Activated T-cell treated with anti-CD3 and anti-CD28 coated beads, Interleukin-2, amount 50 U/mL, for 72 hours (primary cell): Measurements from ENCODE around the gene TAF4. TPM values are rescaled to one million over a fixed set of nuclear protein-coding genes. Genes with fewer than 3 reads are reported as not detected.
"Not testable (repeated sequence)": the region's sequence is repeated elsewhere in the genome, so short reads cannot be mapped to it uniquely, and the experiment has no call there.

Experiments used
- ATAC-seq, 2 donors: fragments of 150-1000 bp; cut with Tn5 transposase; replicated peaks in 1 of 2; 2 replicates each; pipeline ENCODE4 v1.10.0; 2021; ENCODE audit warnings: moderate library complexity in 2 of 2, mild to moderate bottlenecking in 1 of 2
- DNase-seq, 2 donors: peaks; one replicate each; pipeline ENCODE4 v3.0.0; 2021 to 2022; ENCODE audit warnings: mixed read lengths in 1 of 2
- H3K27ac Mint-ChIP-seq: one replicate; pipeline ENCODE4 v1.8.0; 2022; ENCODE audit warnings: mild to moderate bottlenecking, moderate library complexity, mixed read lengths
- H3K27me3 Mint-ChIP-seq: one replicate; pipeline ENCODE4 v1.8.0; 2022; ENCODE audit warnings: low read depth, mixed read lengths
- H3K36me3 Mint-ChIP-seq, 2 donors: one replicate each; pipeline ENCODE4 v1.8.0; 2022; ENCODE audit warnings: mixed read lengths in 2 of 2, mild to moderate bottlenecking in 1 of 2; ENCODE audit not compliant: insufficient read depth in 2 of 2
- H3K4me1 Mint-ChIP-seq: one replicate; pipeline ENCODE4 v1.8.0; 2022; ENCODE audit warnings: low read depth, mixed read lengths
- H3K4me3 Mint-ChIP-seq, 2 donors: one replicate each; pipeline ENCODE4 v1.8.0; 2022; ENCODE audit warnings: mild to moderate bottlenecking in 2 of 2, mixed read lengths in 2 of 2, moderate library complexity in 2 of 2
- H3K9me3 Mint-ChIP-seq, 2 donors: one replicate each; pipeline ENCODE4 v1.8.0; 2022; ENCODE audit warnings: mixed read lengths in 2 of 2
- total RNA-seq, 2 donors: library from RNA; stranded (reverse); gene quantifications; one replicate each; pipeline ENCODE4 v1.2.3, GENCODE V29; 2022

The TAF4 gene
- total RNA-seq, 2 donors from 2014 or later, result 15.7 to 21.5 TPM

DNA sequence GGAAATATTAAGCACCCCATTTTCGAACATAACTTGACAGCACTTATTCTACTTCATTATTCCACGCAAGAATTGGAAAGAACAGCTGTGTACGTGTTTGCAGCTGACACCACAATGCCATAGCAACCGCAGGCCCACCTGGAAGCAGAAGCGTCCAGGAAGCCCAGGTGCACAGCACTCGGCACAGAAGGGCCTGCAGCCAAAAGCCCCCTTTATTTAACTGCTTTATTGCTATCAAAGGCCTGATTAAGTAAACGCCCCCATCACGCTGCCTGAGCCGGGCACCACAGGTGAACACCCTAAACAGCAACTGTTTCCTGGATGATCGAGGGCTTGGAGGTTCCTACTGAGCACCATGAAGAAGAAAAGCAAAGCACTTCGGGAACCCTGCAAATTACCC is 6.3 kb downstream of the TAF4 start:
- ATAC-seq (no peak), DNase-seq (no peak)
- Mint-ChIP-seq H3K27ac (no peak overlapping the region), H3K9me3 (no peaks in the 10 kb centered on the region), H3K27me3 (no peaks in the 10 kb centered on the region), H3K4me1 (peaks cover 74% of the 10 kb centered on the region), H3K4me3 (no peak overlapping the region), H3K36me3 (no peaks in the 10 kb centered on the region)

DNA sequence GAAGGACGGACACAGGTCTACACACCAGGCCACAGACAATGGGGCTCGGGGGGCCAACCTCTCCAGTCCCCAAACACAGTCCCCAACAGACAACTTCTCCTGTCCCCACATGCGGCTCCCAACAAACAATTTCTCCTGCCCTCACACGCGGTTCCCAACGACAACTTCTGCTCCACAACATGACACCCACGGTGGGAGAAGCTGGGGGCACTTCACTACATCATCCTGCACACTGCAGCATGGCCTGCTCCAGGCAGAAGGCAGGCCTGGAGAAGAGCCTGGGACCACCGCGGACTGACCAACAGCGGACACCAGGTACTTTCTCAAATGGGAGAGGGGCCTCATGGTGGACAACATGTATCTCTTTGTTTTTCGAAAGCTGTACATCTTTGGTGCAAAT is 6.7 kb downstream of the TAF4 start:
- Mint-ChIP-seq H3K4me1 (peaks cover 76% of the 10 kb centered on the region), H3K27me3 (no peaks in the 10 kb centered on the region), H3K4me3 (no peak overlapping the region)

DNA sequence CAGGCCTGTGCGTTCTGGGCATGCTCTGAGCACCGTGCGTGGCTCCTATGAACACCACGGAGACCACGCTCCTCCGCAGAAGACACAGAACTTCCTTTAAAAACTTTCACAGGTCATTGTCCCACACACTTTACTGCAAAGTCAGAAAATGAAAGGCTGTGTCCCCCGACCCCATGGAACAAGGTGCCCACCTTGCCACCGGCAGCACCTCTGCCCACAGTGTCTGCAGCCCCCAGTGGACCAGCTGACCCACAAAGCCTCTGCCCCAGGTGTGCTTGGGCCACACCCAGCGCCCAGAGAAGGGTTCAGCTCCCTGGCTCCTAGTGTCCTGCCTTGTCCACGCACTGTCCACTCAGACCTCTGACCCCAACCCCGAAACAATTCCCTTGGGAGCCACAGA is 8.7 kb downstream of the TAF4 start:
- Mint-ChIP-seq H3K4me3 (no peak overlapping the region), H3K27ac (no peak overlapping the region)

More for the DNA sequence above, 6.7 kb downstream of the TAF4 start:
- no peak overlapping the region for H3K27ac Mint-ChIP-seq
- ATAC-seq (no peak), DNase-seq (no peak)
- no peaks in the 10 kb centered on the region for H3K9me3 Mint-ChIP-seq
- no peaks in the 10 kb centered on the region for H3K36me3 Mint-ChIP-seq

DNA sequence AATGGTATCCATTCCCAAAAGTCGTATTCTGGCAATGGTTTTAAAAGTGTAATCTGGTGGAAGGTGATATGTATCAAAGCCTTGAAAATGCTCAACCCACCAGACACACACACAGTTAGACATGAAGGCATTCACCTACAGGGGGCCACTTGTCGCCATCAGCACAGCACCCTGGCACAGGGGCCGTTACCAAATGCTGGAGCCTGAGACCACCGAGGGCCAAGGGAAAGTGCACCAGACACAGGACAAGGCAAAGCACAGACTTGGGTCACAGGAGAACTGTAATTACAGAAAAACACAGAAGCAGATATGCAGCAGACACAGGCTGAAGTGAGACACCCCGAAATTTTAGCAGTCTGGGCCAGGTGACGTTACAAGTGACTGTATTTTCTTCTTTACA is 9.3 kb downstream of the TAF4 start:
- Mint-ChIP-seq H3K9me3 (no peaks in the 10 kb centered on the region), H3K27ac (no peak overlapping the region), H3K36me3 (no peaks in the 10 kb centered on the region), H3K27me3 (no peaks in the 10 kb centered on the region), H3K4me3 (no peak overlapping the region), H3K4me1 (peaks cover 68% of the 10 kb centered on the region)
- DNase-seq (no peak), ATAC-seq (no peak)

More for the DNA sequence above, 8.7 kb downstream of the TAF4 start:
- Mint-ChIP-seq H3K4me1 (peaks cover 70% of the 10 kb centered on the region), H3K9me3 (no peaks in the 10 kb centered on the region), H3K27me3 (no peaks in the 10 kb centered on the region), H3K36me3 (no peaks in the 10 kb centered on the region)
- no peak for ATAC-seq
- DNase-seq, result no peak

DNA sequence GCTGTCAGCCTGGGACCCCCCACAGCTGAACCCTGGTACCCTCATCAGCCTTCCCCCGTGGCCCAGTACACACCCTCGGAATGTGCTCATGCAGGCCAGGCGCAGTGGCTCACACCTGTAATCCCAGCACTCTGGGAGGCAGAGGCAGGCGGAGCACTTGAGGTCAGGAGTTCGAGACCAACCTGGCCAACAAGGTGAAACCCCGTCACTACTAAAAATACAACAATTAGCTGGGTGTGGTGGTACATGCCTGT is 9.9 kb downstream of the TAF4 start:
- not testable (repeated sequence) for ATAC-seq, H3K4me3 Mint-ChIP-seq, H3K27ac Mint-ChIP-seq, H3K9me3 Mint-ChIP-seq, H3K27me3 Mint-ChIP-seq, H3K36me3 Mint-ChIP-seq, DNase-seq
- peaks cover 68% of the 10 kb centered on the region for H3K4me1 Mint-ChIP-seq

DNA sequence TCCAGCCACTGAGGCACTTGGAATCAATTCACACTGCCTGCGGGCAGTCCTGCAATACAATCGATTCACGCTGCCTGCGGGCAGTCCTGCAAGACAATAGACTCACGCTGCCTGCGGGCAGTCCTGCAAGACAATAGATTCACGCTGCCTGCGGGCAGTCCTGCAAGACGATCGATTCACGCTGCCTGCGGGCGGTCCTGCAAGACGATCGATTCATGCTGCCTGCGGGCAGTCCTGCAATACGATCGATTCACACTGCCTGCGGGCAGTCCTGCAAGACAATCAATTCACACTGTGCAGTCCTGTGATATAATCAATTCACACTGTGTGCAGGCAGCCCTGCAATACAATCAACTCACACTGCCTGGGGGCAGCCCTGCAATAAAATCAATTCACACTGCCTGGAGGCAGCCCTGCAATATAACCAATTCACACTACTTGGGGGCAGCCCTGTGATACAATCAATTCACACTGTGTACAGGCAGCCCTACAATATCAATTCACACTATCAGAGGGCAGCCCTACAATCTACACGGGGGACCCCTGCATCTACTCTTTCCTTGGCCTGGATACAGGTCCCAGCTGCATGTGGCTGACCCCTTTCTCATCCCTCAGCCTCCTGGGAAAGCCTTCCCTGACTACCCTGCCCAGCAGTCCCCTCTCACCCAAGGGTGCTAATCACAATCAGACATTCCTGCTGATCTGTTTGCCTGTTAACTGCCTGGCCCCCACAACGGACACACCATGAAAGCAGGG is 10.4 kb downstream of the TAF4 start:
- H3K9me3 Mint-ChIP-seq, result no peaks in the 10 kb centered on the region
- DNase-seq (no peak), ATAC-seq (no peak)
- no peaks in the 10 kb centered on the region for H3K36me3 Mint-ChIP-seq
- H3K27me3 Mint-ChIP-seq, result no peaks in the 10 kb centered on the region
- H3K4me1 Mint-ChIP-seq, result peaks cover 68% of the 10 kb centered on the region
- H3K27ac Mint-ChIP-seq, result no peak overlapping the region
- H3K4me3 Mint-ChIP-seq, result no peak overlapping the region

DNA sequence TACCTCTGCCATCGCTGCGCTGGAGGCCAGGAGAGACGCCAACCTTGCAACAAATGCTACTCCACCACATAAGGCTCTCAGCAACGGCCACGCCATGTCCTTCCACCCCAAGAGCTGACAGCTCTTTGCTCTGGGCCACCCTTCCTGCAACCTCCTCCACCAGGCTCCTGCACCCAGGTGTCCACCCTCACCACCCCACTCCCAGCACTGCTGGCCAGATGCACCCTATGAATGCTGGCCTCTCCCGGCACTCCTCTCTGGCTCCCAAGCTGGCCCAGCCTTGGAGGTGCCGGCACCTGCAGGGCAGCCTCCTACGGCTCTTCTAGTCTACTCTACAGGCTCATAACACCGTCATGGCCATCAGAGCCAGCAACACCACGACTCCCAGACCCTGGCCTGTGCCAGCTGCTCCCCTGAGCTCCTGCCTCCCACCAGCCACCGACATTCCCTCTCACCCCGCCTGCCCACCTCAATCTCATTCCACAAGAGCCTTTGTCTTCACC is 11.2 kb downstream of the TAF4 start:
- H3K4me3 Mint-ChIP-seq, result no peak overlapping the region
- H3K9me3 Mint-ChIP-seq, result no peaks in the 10 kb centered on the region
- peaks cover 65% of the 10 kb centered on the region for H3K4me1 Mint-ChIP-seq
- no peaks in the 10 kb centered on the region for H3K36me3 Mint-ChIP-seq
- no peak overlapping the region for H3K27ac Mint-ChIP-seq
- DNase-seq, result no peak
- no peak for ATAC-seq
- H3K27me3 Mint-ChIP-seq, result no peaks in the 10 kb centered on the region

DNA sequence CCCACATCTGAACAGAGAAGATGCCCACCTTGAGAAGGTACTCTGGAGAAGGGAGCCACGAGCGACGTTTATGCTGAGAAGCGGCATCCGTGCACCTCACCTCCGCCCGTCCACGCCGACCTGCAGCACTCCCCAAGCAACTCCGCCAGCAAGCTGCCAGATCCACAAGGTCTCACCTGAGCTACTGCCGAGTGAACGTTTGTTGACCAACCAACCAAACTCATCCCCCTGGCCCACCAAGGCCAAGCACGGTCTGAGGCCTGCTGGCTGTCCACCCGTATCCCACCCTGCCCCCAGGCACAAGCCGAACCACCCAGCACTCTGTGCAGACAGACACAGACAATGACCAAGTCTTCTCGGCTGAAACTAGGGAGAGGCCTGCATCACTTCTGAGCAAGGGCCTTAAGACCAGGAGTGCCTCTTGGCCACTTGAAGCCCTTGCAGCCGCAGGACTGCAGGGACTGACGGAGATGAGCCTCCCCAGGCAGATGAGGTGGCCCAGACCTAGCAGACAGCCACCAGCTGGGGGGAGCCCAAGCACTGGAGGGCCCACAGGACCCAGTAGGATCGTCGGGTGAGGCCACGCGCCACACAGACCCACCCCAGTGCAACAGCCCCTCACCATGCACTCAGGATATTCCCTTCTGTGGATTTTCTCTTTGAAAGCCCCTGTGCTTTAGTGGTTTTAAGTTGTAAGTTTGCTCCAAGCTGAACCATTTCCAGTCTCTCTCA is 12.1 kb downstream of the TAF4 start:
- no peaks in the 10 kb centered on the region for H3K9me3 Mint-ChIP-seq
- no peaks in the 10 kb centered on the region for H3K27me3 Mint-ChIP-seq
- no peak for DNase-seq
- peaks cover 63% of the 10 kb centered on the region for H3K4me1 Mint-ChIP-seq
- ATAC-seq, result no peak
- no peaks in the 10 kb centered on the region for H3K36me3 Mint-ChIP-seq
- H3K4me3 Mint-ChIP-seq, result no peak overlapping the region
- H3K27ac Mint-ChIP-seq, result no peak overlapping the region

DNA sequence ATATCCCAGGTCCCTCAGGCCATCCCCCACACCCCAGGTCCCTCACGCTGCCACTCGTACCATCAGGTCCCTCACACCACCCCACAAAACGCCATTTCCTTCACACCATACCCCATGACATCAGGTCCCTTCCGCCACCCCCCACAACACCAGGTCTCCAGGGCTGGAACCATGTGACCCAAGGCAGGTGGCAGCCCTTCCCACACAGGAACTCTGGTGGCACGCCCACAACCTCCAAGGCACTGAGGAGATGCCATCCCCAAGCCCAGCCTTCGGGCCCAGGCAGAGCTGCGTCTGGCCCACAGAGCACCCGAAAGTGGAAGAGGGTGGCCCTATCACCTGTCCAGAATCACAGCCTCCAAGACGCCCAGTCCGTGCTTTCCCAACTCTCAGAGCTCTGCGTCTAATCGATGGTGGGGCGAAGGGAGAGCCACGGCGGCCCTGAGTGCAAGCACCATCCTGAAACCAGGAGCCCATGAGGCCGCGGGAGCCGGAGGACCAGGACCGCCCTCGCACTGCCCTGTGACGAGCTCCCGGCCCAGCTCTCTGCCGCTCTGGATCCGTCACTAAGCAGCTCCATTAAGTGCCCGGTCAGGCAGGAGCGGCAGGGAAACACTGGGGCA is 12.7 kb downstream of the TAF4 start:
- Mint-ChIP-seq H3K4me3 (no peak overlapping the region), H3K4me1 (peaks cover 63% of the 10 kb centered on the region), H3K9me3 (no peaks in the 10 kb centered on the region), H3K36me3 (no peaks in the 10 kb centered on the region), H3K27me3 (no peaks in the 10 kb centered on the region), H3K27ac (no peak overlapping the region)
- no peak for ATAC-seq
- no peak for DNase-seq

DNA sequence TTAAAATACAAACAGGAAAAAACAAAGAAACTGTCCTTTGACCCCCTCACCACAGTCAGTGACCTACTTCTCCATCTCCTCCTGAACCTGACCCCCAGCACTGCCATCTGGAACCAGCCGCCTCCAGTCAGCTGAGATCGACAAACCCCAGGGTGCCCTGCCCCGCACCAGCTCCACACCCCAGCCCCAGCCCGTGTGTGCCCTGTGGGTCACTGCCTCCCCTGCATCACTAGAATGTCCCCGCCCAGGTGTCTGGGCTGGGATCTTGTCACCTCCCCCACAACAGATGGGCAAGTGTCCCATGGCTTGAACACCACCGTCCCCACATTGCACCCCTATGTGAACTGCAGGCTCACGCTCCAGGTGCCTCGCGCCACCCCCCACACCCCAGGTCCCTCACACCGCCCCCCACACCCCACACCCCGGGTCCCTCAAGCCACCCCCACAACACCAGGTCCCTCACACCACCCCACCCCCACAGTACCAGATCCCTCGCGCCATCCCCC is 13.3 kb downstream of the TAF4 start:
- no peak for ATAC-seq
- H3K4me3 Mint-ChIP-seq, result no peak overlapping the region
- H3K4me1 Mint-ChIP-seq, result peaks cover 63% of the 10 kb centered on the region
- H3K9me3 Mint-ChIP-seq, result no peaks in the 10 kb centered on the region
- H3K27me3 Mint-ChIP-seq, result no peaks in the 10 kb centered on the region
- H3K27ac Mint-ChIP-seq, result no peak overlapping the region
- DNase-seq, result no peak
- H3K36me3 Mint-ChIP-seq, result no peaks in the 10 kb centered on the region

DNA sequence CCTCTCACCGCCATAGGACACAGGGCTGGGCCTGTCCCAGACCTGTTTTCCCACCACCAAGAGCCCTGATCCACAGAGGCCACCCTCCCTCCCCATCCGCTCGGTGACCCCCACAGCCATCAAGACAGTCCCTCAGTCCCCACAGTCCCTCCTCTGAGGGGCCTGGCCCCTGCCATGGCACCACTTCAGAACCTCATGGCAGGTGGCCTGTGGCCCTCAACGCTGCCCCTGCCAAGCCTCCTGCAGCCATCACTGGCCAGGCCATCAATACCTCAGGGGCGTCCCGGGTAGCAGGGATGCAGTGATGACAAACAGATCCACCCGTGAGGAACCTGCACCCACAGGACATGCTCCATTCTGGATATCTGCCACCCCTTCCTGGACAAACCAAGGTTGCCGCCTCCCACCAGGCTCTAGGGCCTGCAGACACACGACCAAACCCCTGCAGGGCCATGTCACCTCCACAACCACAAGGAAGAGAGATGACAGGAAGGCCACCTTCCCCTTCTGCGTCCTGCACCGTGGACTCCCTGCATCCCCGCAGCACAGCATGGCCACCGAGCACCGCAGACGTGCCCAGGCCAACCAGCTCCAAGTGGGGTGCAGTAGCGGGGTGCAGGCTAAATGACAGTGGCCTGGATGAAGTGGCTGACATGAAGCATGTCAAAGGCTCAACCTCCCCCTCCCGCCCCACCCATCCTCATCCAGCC is 14.0 kb downstream of the TAF4 start:
- no peak overlapping the region for H3K27ac Mint-ChIP-seq
- no peaks in the 10 kb centered on the region for H3K9me3 Mint-ChIP-seq
- no peaks in the 10 kb centered on the region for H3K36me3 Mint-ChIP-seq
- peaks cover 56% of the 10 kb centered on the region for H3K4me1 Mint-ChIP-seq
- no peak for DNase-seq
- no peaks in the 10 kb centered on the region for H3K27me3 Mint-ChIP-seq
- ATAC-seq, result no peak
- no peak overlapping the region for H3K4me3 Mint-ChIP-seq

DNA sequence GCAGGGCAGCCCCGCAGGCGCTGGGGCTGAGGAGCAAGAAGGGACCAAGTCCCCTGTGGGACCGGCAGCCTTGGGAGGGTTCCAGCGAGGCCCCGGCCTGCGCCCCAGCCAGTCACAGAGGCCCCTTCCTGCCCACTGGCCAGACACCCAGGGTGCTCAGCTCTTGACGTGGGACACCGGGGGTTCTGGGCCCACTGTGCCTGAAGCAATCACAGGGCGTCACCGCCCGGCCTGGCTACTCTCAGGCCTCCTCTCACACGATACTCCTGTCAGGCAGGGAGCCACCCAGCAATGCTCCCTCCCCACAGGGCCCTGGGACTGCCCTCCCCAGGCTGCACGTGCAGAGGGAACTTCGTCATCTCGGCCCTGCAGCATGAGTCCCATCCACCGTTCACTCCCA is 14.5 kb downstream of the TAF4 start:
- no peak overlapping the region for H3K27ac Mint-ChIP-seq

More for the DNA sequence above, 14.5 kb downstream of the TAF4 start:
- Mint-ChIP-seq H3K4me3 (no peak overlapping the region), H3K9me3 (no peaks in the 10 kb centered on the region), H3K36me3 (no peaks in the 10 kb centered on the region), H3K4me1 (peaks cover 56% of the 10 kb centered on the region), H3K27me3 (no peaks in the 10 kb centered on the region)
- no peak for ATAC-seq
- DNase-seq, result no peak
